Adrenal gland (tissue), 12 donors: ENCODE data around the gene GMDS. TPM values are rescaled to one million over a fixed set of nuclear protein-coding genes. Genes with fewer than 3 reads are reported as not detected.

ENCODE experiments used
- DNase-seq, 7 donors: peaks; one replicate each; pipeline ENCODE4 v3.0.0-alpha.2; 2019 to 2020
- H3K27ac ChIP-seq, 5 donors: fragments of 200-600 bp; sonication (generic) in 4 of 5; 1 replicate in 3 of 5; 2 replicates in 2 of 5; pipeline versions ENCODE4 v1.5.1 to v1.8.0; 2016 to 2020; ENCODE audit warnings: mild to moderate bottlenecking in 1 of 5
- H3K27me3 ChIP-seq: fragments of 200-600 bp; 2 replicates; pipeline ENCODE4 v1.8.0; 2021
- H3K36me3 ChIP-seq, 2 donors: fragments of 200-600 bp; replicated peaks in 1 of 2; 1 replicate in 1 of 2; 2 replicates in 1 of 2; pipeline versions ENCODE4 v1.5.1 to v1.8.0; 2018 to 2022
- H3K4me1 ChIP-seq, 2 donors: fragments of 200-600 bp; replicated peaks in 1 of 2; 1 replicate in 1 of 2; 2 replicates in 1 of 2; pipeline versions ENCODE4 v1.5.1 to v1.8.0; 2018 to 2021
- H3K4me3 ChIP-seq, 4 donors: fragments of 200-600 bp; sonication (generic) in 3 of 4; one replicate each; pipeline ENCODE4 v1.5.1; 2016 to 2018
- H3K9me3 ChIP-seq, 3 donors: fragments of 200-600 bp; sonication (generic) in 1 of 3; replicated peaks in 1 of 3; 1 replicate in 2 of 3; 2 replicates in 1 of 3; pipeline versions ENCODE4 v1.5.1 to v1.8.0; 2016 to 2021
- CTCF ChIP-seq, 6 experiments: fragments of 450-650 bp in 4 of 6; fragments of 200-600 bp in 2 of 6; sonication (generic) in 1 of 6; IDR thresholded peaks; 1 replicate in 5 of 6; 2 replicates in 1 of 6; pipeline versions ENCODE4 v1.5.1 to v1.8.0; 2016 to 2021; ENCODE audit warnings: antibody characterized with exemption in 6 of 6, mild to moderate bottlenecking in 2 of 6, moderate library complexity in 1 of 6
- POLR2A ChIP-seq, 2 donors: fragments of 450-650 bp; IDR thresholded peaks; one replicate each; pipeline ENCODE4 v1.6.1; 2017; ENCODE audit warnings: antibody characterized with exemption in 2 of 2, mild to moderate bottlenecking in 2 of 2, moderate library complexity in 1 of 2
- WGBS, 4 donors: extraction: QIAGEN DNeasy Blood & Tissue Kit in 2 of 4; methylation state at CpG; one replicate each; pipeline versions ENCODE4 v1.1.5 to v1.1.7; 2013 to 2017; 5-methylcytosine and 5-hydroxymethylcytosine counted together
- intact Hi-C, 2 donors: fragments of 100-400 bp; cut with DNase I; formaldehyde crosslinking; loops; one replicate each; pipeline versions ENCODE4 v1.14.1 to v1.15.0; 2022 to 2023
- polyA plus RNA-seq, 3 donors: library from polyadenylated mRNA; stranded (reverse); fragments of 200-250 nt in 2 of 3; fragments of 350-450 nt in 1 of 3; fragmentation: Illumina TruSeq in 1 of 3; extraction: RNeasy Lipid Tissue Mini Kit (QIAGEN cat#74804) in 1 of 3; gene quantifications; one replicate each; pipeline ENCODE4 v1.2.3, GENCODE V29; 2013 to 2014
- total RNA-seq, 9 donors: library from RNA; depleted of rRNA in 4 of 9; stranded (reverse); fragments of >200 nt in 4 of 9; fragments of 120-200 nt in 1 of 9; fragmentation: NEBNext Ultra II Directional in 1 of 9; extraction: Animal tissue kit (Norgen Biotek cat#: 25700) in 1 of 9; gene quantifications; one replicate each; pipeline versions ENCODE4 v1.1.0 to v1.2.4, GENCODE V29; 2013 to 2023
- donor health status: healthy with polysubstance abuse.
- donor health status: Bipolar disorder and iron deficiency.
- donor health status: DM: yes; HTN: yes; CAD: no.
- donor health status: DM: no; HTN: no; CAD: no.
- donor health status: DM: no; HTN: no; CAD: no.
- donor health status: DM: yes; HTN: yes; CAD: no.

Gene GMDS
- total and polyA plus RNA-seq, 12 donors, result 8.5 to 39.2 (median 15.2) TPM

- TF ChIP-seq CTCF (IDR thresholded peaks at IDR 0.05) (no peak), POLR2A (IDR thresholded peaks at IDR 0.05) (no peak)
- Histone ChIP-seq H3K9me3 (no peaks in the 10 kb centered on the region), H3K36me3 (no peaks in the 10 kb centered on the region), H3K4me3 (no peak overlapping the region), H3K4me1 (no peaks in the 10 kb centered on the region), H3K27ac (no peak overlapping the region), H3K27me3 (no peaks in the 10 kb centered on the region)
- DNase-seq, result no peak
- 81 to 95% (median 89%) methylated on average over 7 of the region's 7 CpGs for WGBS, 4 donors
- intact Hi-C loops, result no loop called here
These were observed 475.0 kb downstream of the GMDS start for GRCh38 chr6:1770435-1770843.

- H3K27ac ChIP-seq, result no peak overlapping the region
- no peak overlapping the region for H3K4me3 ChIP-seq
- intact Hi-C loops, result no loop called here
- DNase-seq, result no peak
- H3K36me3 ChIP-seq, result no peaks in the 10 kb centered on the region
- no peaks in the 10 kb centered on the region for H3K9me3 ChIP-seq
- H3K27me3 ChIP-seq, result no peaks in the 10 kb centered on the region
- 66 to 74% (median 68%) methylated on average over 7 of the region's 7 CpGs for WGBS, 4 donors
- H3K4me1 ChIP-seq, result no peaks in the 10 kb centered on the region
- TF ChIP-seq CTCF (IDR thresholded peaks at IDR 0.05), result no peak
- no peak for TF ChIP-seq POLR2A (IDR thresholded peaks at IDR 0.05)
These were observed 477.7 kb downstream of the GMDS start for GRCh38 chr6:1767481-1768246.

GRCh38 chr6:1766654-1767053 lies 478.8 kb downstream of the GMDS start:
- peak overlapping the region in 1 of 5 donors; percentile 24 for H3K27ac ChIP-seq
- no peaks in the 10 kb centered on the region for H3K9me3 ChIP-seq
- 66 to 70% (median 69%) methylated on average over 8 of the region's 8 CpGs for WGBS, 4 donors
- no peaks in the 10 kb centered on the region for H3K27me3 ChIP-seq
- intact Hi-C loops, result no loop called here
- H3K36me3 ChIP-seq, result no peaks in the 10 kb centered on the region
- TF ChIP-seq CTCF (IDR thresholded peaks at IDR 0.05) (no peak), POLR2A (IDR thresholded peaks at IDR 0.05) (no peak)
- peaks cover 0 to 4% of the 10 kb centered on the region in 2 donors for H3K4me1 ChIP-seq
- no peak overlapping the region for H3K4me3 ChIP-seq
- DNase-seq, result peak in 5 of 7 donors; percentile 35 to 67 (median 49)

GRCh38 chr6:1765160-1765903 lies 480.1 kb downstream of the GMDS start:
- Histone ChIP-seq H3K9me3 (no peaks in the 10 kb centered on the region), H3K27me3 (no peaks in the 10 kb centered on the region), H3K36me3 (no peaks in the 10 kb centered on the region), H3K4me3 (no peak overlapping the region), H3K4me1 (peaks cover 0 to 6% of the 10 kb centered on the region in 2 donors), H3K27ac (peak overlapping the region in 1 of 5 donors; percentile 2)
- TF ChIP-seq CTCF (IDR thresholded peaks at IDR 0.05) (no peak), POLR2A (IDR thresholded peaks at IDR 0.05) (no peak)
- no peak for DNase-seq
- intact Hi-C loops, result no loop called here
- WGBS, 4 donors, result 80 to 85% (median 81%) methylated on average over 17 of the region's 17 CpGs
